HEK293 (cell line): ENCODE data around the gene PARL.

ENCODE experiments used
- CTCF ChIA-PET: fragments of 350-600 bp; formaldehyde crosslinking; extraction: SDS; loops from one replicate; lab custom pipeline; 2021; ENCODE audit warnings: antibody characterized with exemption; lab: Yijun Ruan, JAX
- POLR2A ChIA-PET: fragments of 300-600 bp; formaldehyde crosslinking; extraction: SDS; loops from one replicate; lab custom pipeline; 2020; ENCODE audit warnings: antibody characterized with exemption, inconsistent platforms; lab: Yijun Ruan, JAX
- H3K27ac ChIP-seq: fragments of 200-500 bp; sonication (Bioruptor generic); 2 replicates; pipeline ENCODE4 v1.5.1; 2014; ENCODE audit warnings: low read depth, low read length, control low read depth, inconsistent platforms; ENCODE audit errors: extremely low read depth
- H3K36me3 ChIP-seq, 2 experiments: fragments of 200-500 bp in 1 of 2; sonication (Bioruptor generic) in 1 of 2; 1 replicate in 1 of 2; 2 replicates in 1 of 2; pipeline ENCODE4 v1.5.1; 2014 to 2017; ENCODE audit warnings: inconsistent platforms in 2 of 2, low read length in 2 of 2; ENCODE audit not compliant: control insufficient read depth in 2 of 2, insufficient read depth in 1 of 2
- H3K4me1 ChIP-seq: fragments of 200-500 bp; sonication (Bioruptor generic); 2 replicates; pipeline ENCODE4 v1.5.1; 2014; ENCODE audit warnings: mild to moderate bottlenecking, low read length, inconsistent platforms; ENCODE audit not compliant: control insufficient read depth, insufficient read depth
- H3K4me3 ChIP-seq: 2 replicates; pipeline ENCODE4 v1.5.1; 2011; ENCODE audit warnings: low read depth, mild to moderate bottlenecking, control low read depth, low read length, moderate library complexity
- H3K9me3 ChIP-seq: fragments of 200-500 bp; sonication (Bioruptor generic); 2 replicates; pipeline ENCODE4 v1.5.1; 2014; ENCODE audit warnings: low read depth, low read length, inconsistent platforms; ENCODE audit not compliant: control insufficient read depth, insufficient read depth
- KLF1 ChIP-seq: fragments of 450-650 bp; formaldehyde crosslinking; IDR thresholded peaks from 2 replicates; pipeline ENCODE4 v1.5.1; 2016; ENCODE audit warnings: missing biosample characterization, missing genetic modification characterization
- KLF16 ChIP-seq: fragments of 450-650 bp; formaldehyde crosslinking; IDR thresholded peaks from 2 replicates; pipeline ENCODE4 v1.5.1; 2017; ENCODE audit warnings: missing biosample characterization, missing genetic modification characterization
- MZF1 ChIP-seq: fragments of 450-650 bp; formaldehyde crosslinking; IDR thresholded peaks from 2 replicates; pipeline ENCODE4 v1.5.1; 2017; ENCODE audit warnings: missing biosample characterization, missing genetic modification characterization, borderline replicate concordance
- TRIM28 ChIP-seq: IDR thresholded peaks from 2 replicates; pipeline ENCODE4 v1.6.1; 2011; ENCODE audit warnings: low read length, control low read depth, borderline replicate concordance
- ZNF10 ChIP-seq: fragments of 450-650 bp; formaldehyde crosslinking; IDR thresholded peaks from 2 replicates; pipeline ENCODE4 v1.5.1; 2017; ENCODE audit warnings: missing biosample characterization, missing genetic modification characterization
- ZNF157 ChIP-seq: fragments of 450-650 bp; formaldehyde crosslinking; IDR thresholded peaks from 2 replicates; pipeline ENCODE4 v1.5.1; 2016; ENCODE audit warnings: missing biosample characterization, missing genetic modification characterization
- ZNF175 ChIP-seq: fragments of 450-650 bp; formaldehyde crosslinking; IDR thresholded peaks from 2 replicates; pipeline ENCODE4 v1.5.1; 2016; ENCODE audit warnings: missing biosample characterization, missing genetic modification characterization
- ZNF391 ChIP-seq: fragments of 450-650 bp; formaldehyde crosslinking; IDR thresholded peaks from 2 replicates; pipeline ENCODE4 v1.5.1; 2016; ENCODE audit warnings: low read depth, missing biosample characterization, missing genetic modification characterization, borderline replicate concordance
- ZNF670 ChIP-seq: fragments of 450-650 bp; formaldehyde crosslinking; IDR thresholded peaks from 2 replicates; pipeline ENCODE4 v1.5.1; 2016; ENCODE audit warnings: missing biosample characterization, missing genetic modification characterization, low read depth
- ZNF747 ChIP-seq: fragments of 450-650 bp; formaldehyde crosslinking; IDR thresholded peaks from 2 replicates; pipeline ENCODE4 v1.5.1; 2016; ENCODE audit warnings: missing biosample characterization, missing genetic modification characterization
- TF ChIP-seq, protein P1 (sequence below): fragments of 450-650 bp; formaldehyde crosslinking; IDR thresholded peaks from 2 replicates; pipeline ENCODE4 v1.5.1; 2017; ENCODE audit warnings: missing biosample characterization, missing genetic modification characterization
- TF ChIP-seq, protein P2 (sequence below): fragments of 450-650 bp; formaldehyde crosslinking; IDR thresholded peaks from 2 replicates; pipeline ENCODE4 v1.5.1; 2016; ENCODE audit warnings: missing biosample characterization, missing genetic modification characterization, borderline replicate concordance
- TF ChIP-seq, protein P3 (sequence below): fragments of 450-650 bp; formaldehyde crosslinking; IDR thresholded peaks from 2 replicates; pipeline ENCODE4 v1.5.1; 2016; ENCODE audit warnings: missing biosample characterization, missing genetic modification characterization
- TF ChIP-seq, protein P4 (sequence below): fragments of 450-650 bp; formaldehyde crosslinking; IDR thresholded peaks from 2 replicates; pipeline ENCODE4 v1.5.1; 2017; ENCODE audit warnings: missing biosample characterization, missing genetic modification characterization
- TF ChIP-seq, protein P5 (sequence below): fragments of 450-650 bp; formaldehyde crosslinking; IDR thresholded peaks from 2 replicates; pipeline ENCODE4 v1.5.1; 2016; ENCODE audit warnings: missing biosample characterization, missing genetic modification characterization
- TF ChIP-seq, protein P6 (sequence below): fragments of 450-650 bp; formaldehyde crosslinking; IDR thresholded peaks from 2 replicates; pipeline ENCODE4 v1.5.1; 2016; ENCODE audit warnings: missing biosample characterization, missing genetic modification characterization

The PARL gene

DNA sequence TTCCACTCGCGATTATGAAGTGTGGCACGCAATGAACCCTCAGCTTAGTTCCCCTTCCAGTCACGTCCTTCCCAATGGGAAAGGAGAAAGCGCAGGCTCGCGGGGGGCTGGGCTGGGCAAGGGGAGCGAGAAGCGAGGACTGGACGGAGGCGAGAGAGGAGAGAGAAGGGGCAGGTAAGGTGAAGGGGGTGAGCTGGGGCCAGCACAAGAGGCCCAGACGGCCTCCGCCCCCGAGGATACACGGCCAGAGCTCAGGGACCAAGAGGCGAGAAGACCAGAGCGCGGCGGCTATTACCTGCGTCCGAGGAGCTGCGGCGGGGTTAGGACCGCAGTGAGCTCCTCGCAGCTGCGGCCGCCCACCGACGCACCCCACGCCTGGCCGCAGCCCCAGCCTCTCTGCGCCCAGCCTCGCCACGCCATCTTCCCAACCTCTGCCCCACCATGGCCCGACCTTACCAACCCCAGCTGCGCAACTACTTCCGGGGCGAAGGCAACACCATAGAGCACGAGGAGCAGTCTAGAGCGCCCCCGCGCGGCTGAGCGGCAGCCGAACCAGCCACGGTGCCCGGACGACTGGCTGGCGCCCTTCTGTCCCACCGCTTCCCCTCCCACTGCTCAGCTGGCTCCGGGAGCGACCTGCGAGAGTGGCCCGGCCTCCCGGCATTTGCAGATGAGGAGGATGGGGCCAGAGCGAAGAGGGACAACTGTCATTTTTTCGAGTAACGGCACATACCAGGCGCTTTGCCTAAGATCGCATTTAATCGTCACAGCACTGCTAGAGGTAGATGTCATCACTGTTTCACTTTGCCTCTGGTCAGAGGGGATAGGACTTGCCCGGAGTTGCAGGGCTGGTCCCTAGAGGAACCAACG, at the start of gene PARL (continued):
- TF ChIP-seq, protein P1, sequence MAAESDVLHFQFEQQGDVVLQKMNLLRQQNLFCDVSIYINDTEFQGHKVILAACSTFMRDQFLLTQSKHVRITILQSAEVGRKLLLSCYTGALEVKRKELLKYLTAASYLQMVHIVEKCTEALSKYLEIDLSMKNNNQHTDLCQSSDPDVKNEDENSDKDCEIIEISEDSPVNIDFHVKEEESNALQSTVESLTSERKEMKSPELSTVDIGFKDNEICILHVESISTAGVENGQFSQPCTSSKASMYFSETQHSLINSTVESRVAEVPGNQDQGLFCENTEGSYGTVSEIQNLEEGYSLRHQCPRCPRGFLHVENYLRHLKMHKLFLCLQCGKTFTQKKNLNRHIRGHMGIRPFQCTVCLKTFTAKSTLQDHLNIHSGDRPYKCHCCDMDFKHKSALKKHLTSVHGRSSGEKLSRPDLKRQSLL = no peak
- TF ChIP-seq, protein P2, sequence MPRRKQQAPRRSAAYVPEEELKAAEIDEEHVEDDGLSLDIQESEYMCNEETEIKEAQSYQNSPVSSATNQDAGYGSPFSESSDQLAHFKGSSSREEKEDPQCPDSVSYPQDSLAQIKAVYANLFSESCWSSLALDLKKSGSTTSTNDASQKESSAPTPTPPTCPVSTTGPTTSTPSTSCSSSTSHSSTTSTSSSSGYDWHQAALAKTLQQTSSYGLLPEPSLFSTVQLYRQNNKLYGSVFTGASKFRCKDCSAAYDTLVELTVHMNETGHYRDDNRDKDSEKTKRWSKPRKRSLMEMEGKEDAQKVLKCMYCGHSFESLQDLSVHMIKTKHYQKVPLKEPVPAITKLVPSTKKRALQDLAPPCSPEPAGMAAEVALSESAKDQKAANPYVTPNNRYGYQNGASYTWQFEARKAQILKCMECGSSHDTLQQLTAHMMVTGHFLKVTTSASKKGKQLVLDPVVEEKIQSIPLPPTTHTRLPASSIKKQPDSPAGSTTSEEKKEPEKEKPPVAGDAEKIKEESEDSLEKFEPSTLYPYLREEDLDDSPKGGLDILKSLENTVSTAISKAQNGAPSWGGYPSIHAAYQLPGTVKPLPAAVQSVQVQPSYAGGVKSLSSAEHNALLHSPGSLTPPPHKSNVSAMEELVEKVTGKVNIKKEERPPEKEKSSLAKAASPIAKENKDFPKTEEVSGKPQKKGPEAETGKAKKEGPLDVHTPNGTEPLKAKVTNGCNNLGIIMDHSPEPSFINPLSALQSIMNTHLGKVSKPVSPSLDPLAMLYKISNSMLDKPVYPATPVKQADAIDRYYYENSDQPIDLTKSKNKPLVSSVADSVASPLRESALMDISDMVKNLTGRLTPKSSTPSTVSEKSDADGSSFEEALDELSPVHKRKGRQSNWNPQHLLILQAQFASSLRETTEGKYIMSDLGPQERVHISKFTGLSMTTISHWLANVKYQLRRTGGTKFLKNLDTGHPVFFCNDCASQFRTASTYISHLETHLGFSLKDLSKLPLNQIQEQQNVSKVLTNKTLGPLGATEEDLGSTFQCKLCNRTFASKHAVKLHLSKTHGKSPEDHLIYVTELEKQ = 0 out of 2 replicates have a peak, but pooled peaks have one; percentile 38
- TF ChIP-seq, protein P3, sequence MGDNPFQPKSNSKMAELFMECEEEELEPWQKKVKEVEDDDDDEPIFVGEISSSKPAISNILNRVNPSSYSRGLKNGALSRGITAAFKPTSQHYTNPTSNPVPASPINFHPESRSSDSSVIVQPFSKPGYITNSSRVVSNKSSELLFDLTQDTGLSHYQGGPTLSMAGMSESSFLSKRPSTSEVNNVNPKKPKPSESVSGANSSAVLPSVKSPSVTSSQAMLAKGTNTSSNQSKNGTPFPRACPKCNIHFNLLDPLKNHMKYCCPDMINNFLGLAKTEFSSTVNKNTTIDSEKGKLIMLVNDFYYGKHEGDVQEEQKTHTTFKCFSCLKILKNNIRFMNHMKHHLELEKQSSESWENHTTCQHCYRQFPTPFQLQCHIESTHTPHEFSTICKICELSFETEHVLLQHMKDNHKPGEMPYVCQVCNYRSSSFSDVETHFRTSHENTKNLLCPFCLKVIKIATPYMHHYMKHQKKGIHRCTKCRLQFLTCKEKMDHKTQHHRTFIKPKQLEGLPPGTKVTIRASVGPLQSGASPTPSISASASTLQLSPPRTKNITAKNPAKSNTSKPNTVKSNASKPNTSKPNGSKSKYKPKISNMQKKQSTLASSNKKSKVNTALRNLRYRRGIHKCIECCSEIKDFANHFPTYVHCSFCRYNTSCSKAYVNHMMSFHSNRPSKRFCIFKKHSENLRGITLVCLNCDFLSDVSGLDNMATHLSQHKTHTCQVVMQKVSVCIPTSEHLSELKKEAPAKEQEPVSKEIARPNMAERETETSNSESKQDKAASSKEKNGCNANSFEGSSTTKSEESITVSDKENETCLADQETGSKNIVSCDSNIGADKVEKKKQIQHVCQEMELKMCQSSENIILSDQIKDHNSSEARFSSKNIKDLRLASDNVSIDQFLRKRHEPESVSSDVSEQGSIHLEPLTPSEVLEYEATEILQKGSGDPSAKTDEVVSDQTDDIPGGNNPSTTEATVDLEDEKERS (tag by site-specific recombination) = peak; percentile 45; the same call in 1 of the 2 replicates
- peak; percentile 65 for TF ChIP-seq KLF1 (tag by site-specific recombination)
- no peak for TF ChIP-seq ZNF175 (tag by site-specific recombination)
- peak; percentile 34; the same call in 1 of the 2 replicates for TF ChIP-seq TRIM28
- TF ChIP-seq, protein P4, sequence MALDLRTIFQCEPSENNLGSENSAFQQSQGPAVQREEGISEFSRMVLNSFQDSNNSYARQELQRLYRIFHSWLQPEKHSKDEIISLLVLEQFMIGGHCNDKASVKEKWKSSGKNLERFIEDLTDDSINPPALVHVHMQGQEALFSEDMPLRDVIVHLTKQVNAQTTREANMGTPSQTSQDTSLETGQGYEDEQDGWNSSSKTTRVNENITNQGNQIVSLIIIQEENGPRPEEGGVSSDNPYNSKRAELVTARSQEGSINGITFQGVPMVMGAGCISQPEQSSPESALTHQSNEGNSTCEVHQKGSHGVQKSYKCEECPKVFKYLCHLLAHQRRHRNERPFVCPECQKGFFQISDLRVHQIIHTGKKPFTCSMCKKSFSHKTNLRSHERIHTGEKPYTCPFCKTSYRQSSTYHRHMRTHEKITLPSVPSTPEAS (tag by site-specific recombination) = 0 out of 2 replicates have a peak, but pooled peaks have one; percentile 32
- TF ChIP-seq, all 188 proteins: peak for 78

DNA sequence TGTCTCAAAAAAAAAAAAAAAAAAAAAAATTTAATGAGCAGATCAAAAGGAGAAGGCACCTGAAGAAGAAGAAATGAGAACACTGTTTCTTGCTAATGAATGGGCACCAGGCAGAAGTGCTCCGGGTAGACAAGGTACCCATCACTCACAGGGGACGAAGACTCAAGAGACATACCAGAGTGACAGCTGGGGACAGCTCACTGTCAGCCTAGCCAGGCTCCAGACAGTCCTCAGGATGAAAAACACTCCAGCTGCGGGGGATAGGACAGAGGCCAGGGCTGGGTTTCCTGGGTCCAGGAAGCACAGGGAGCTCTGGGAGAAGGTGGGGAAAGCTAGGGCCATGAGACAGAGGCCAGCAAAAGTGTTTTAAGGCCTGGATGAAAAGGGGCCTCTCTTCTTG, 48.5 kb upstream of the PARL start:
- TF ChIP-seq ZNF747 (no peak), MZF1 (tag by site-specific recombination) (no peak), ZNF670 (tag by site-specific recombination) (no peak), KLF16 (tag by site-specific recombination) (no peak), ZNF10 (tag by site-specific recombination) (no peak), ZNF391 (no peak), ZNF157 (no peak)
- TF ChIP-seq, protein P5, sequence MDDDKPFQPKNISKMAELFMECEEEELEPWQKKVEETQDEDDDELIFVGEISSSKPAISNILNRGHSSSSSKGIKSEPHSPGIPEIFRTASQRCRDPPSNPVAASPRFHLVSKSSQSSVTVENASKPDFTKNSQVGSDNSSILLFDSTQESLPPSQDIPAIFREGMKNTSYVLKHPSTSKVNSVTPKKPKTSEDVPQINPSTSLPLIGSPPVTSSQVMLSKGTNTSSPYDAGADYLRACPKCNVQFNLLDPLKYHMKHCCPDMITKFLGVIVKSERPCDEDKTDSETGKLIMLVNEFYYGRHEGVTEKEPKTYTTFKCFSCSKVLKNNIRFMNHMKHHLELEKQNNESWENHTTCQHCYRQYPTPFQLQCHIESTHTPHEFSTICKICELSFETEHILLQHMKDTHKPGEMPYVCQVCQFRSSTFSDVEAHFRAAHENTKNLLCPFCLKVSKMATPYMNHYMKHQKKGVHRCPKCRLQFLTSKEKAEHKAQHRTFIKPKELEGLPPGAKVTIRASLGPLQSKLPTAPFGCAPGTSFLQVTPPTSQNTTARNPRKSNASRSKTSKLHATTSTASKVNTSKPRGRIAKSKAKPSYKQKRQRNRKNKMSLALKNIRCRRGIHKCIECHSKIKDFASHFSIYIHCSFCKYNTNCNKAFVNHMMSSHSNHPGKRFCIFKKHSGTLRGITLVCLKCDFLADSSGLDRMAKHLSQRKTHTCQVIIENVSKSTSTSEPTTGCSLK = no peak
- TF ChIP-seq, protein P6, sequence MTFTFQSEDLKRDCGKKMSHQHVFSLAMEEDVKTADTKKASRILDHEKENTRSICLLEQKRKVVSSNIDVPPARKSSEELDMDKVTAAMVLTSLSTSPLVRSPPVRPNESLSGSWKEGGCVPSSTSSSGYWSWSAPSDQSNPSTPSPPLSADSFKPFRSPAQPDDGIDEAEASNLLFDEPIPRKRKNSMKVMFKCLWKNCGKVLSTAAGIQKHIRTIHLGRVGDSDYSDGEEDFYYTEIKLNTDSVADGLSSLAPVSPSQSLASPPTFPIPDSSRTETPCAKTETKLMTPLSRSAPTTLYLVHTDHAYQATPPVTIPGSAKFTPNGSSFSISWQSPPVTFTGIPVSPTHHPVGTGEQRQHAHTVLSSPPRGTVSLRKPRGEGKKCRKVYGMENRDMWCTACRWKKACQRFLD (tag by site-specific recombination) = no peak
- ChIA-PET POLR2A (no interaction called here), CTCF (no interaction called here)
- peaks cover 0 to 47% of the 10 kb centered on the region in 2 experiments; a peak in 2 of 3 replicates for H3K36me3 ChIP-seq
- H3K9me3 ChIP-seq = no peaks in the 10 kb centered on the region
- H3K4me1 ChIP-seq = no peaks in the 10 kb centered on the region
- no peak overlapping the region for H3K27ac ChIP-seq
- H3K4me3 ChIP-seq = no peak overlapping the region
